Ishikawa (cell line): ENCODE measurements around the gene MRPL40.

ENCODE experiments used
- CEBPB ChIP-seq: IDR thresholded peaks from 2 replicates; pipeline ENCODE4 v1.6.1; 2012
- EGR1 ChIP-seq: IDR thresholded peaks from 2 replicates; pipeline ENCODE4 v1.6.1; 2012
- FOXM1 ChIP-seq: IDR thresholded peaks from 2 replicates; pipeline ENCODE4 v1.6.1; 2012; ENCODE audit warnings: low read depth, borderline replicate concordance
- YY1 ChIP-seq: IDR thresholded peaks from 2 replicates; pipeline ENCODE4 v1.6.1; 2012; ENCODE audit warnings: low read depth
- TF ChIP-seq, protein P1 (sequence below): IDR thresholded peaks from 2 replicates; pipeline ENCODE4 v1.6.1; 2012
- TF ChIP-seq, protein P2 (sequence below): IDR thresholded peaks from 2 replicates; pipeline ENCODE4 v1.6.1; 2012; ENCODE audit warnings: low read depth, mild to moderate bottlenecking

DNA sequence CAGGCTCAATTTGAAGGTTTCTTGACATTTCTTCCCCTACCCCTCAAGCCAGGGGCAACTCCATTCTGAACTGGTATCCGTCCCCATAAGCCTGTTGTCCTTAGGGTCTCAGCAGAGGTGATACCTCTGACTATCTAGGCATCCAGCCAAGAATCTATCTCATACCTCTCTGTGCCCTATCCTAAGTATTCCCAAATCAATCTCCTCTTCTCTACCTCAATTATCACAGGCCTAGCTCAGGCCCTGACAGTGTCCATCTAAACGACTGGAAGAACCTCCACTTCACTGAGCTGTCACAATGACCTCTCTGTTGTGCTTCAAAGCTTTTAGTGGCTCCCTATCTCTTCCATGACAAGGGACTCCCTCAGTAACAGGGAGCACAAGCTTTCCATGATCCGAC, 27.7 kb upstream of the MRPL40 start:
- TF ChIP-seq YY1 (no peak), CEBPB (no peak), EGR1 (no peak), FOXM1 (no peak)
- TF ChIP-seq, protein P1, sequence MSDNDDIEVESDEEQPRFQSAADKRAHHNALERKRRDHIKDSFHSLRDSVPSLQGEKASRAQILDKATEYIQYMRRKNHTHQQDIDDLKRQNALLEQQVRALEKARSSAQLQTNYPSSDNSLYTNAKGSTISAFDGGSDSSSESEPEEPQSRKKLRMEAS = no peak
- TF ChIP-seq, protein P2, sequence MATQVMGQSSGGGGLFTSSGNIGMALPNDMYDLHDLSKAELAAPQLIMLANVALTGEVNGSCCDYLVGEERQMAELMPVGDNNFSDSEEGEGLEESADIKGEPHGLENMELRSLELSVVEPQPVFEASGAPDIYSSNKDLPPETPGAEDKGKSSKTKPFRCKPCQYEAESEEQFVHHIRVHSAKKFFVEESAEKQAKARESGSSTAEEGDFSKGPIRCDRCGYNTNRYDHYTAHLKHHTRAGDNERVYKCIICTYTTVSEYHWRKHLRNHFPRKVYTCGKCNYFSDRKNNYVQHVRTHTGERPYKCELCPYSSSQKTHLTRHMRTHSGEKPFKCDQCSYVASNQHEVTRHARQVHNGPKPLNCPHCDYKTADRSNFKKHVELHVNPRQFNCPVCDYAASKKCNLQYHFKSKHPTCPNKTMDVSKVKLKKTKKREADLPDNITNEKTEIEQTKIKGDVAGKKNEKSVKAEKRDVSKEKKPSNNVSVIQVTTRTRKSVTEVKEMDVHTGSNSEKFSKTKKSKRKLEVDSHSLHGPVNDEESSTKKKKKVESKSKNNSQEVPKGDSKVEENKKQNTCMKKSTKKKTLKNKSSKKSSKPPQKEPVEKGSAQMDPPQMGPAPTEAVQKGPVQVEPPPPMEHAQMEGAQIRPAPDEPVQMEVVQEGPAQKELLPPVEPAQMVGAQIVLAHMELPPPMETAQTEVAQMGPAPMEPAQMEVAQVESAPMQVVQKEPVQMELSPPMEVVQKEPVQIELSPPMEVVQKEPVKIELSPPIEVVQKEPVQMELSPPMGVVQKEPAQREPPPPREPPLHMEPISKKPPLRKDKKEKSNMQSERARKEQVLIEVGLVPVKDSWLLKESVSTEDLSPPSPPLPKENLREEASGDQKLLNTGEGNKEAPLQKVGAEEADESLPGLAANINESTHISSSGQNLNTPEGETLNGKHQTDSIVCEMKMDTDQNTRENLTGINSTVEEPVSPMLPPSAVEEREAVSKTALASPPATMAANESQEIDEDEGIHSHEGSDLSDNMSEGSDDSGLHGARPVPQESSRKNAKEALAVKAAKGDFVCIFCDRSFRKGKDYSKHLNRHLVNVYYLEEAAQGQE = no peak
